ENCODE results near the gene UBXN11.

Gene UBXN11

GRCh38 chr1:26306290-26307229, at the start of gene UBXN11:
TSS of gene UBXN11 (minus strand) at chr1:26306636. CDS start at chr1:26302883, 3,753 bp downstream.
- H4K20me1 ChIP-seq: no peaks in the 10 kb centered on the region
- H3K27ac ChIP-seq: peak within 1 kb of the TSS; percentile 33; the same call in 1 of the 2 replicates
- H3K9ac ChIP-seq: peak within 1 kb of the TSS; percentile 69
- H3K36me3 ChIP-seq: no peaks in the 10 kb centered on the region
- H3K27me3 ChIP-seq: peaks cover 4% of the 10 kb centered on the region; the same call in 1 of the 2 replicates
- no peaks in the 10 kb centered on the region for H3K9me3 ChIP-seq
- H3K4me2 ChIP-seq: peak within 1 kb of the TSS; percentile 98
- H3K4me1 ChIP-seq: peaks cover 33% of the 10 kb centered on the region
- no peak for TF ChIP-seq Cebpa-rat (IDR thresholded peaks at IDR 0.05)
- H3K4me3 ChIP-seq: peak within 1 kb of the TSS; percentile 76

GRCh38 chr1:26356106-26356505, 49.7 kb upstream of the UBXN11 start:
- TF ChIP-seq Cebpa-rat (IDR thresholded peaks at IDR 0.05): no peak

GRCh38 chr1:26354972-26355371, 48.5 kb upstream of the UBXN11 start:
- H3K27ac ChIP-seq: no peak overlapping the region

More at GRCh38 chr1:26356106-26356505, 49.7 kb upstream of the UBXN11 start:
- Histone ChIP-seq H3K4me1 (peaks cover 12% of the 10 kb centered on the region), H3K27me3 (peaks cover 36% of the 10 kb centered on the region), H3K36me3 (no peaks in the 10 kb centered on the region), H3K27ac (no peak overlapping the region), H3K4me3 (no peak overlapping the region), H3K4me2 (no peak overlapping the region), H4K20me1 (no peaks in the 10 kb centered on the region; the same call in 1 of the 2 replicates), H3K9ac (no peak overlapping the region), H3K9me3 (no peaks in the 10 kb centered on the region)

GRCh38 chr1:26353976-26354820, 47.8 kb upstream of the UBXN11 start, which contains the start of gene CRYBG2:
TSS of gene CRYBG2 (minus strand) at chr1:26354130. CDS start at chr1:26346657, 7,473 bp downstream.
- peaks cover 17% of the 10 kb centered on the region for H3K27me3 ChIP-seq
- no peaks in the 10 kb centered on the region; the same call in 1 of the 2 replicates for H4K20me1 ChIP-seq
- H3K9me3 ChIP-seq: no peaks in the 10 kb centered on the region
- TF ChIP-seq Cebpa-rat (IDR thresholded peaks at IDR 0.05): no peak
- H3K4me3 ChIP-seq: no peak within 1 kb of the TSS
- no peak within 1 kb of the TSS for H3K9ac ChIP-seq
- no peak within 1 kb of the TSS for H3K27ac ChIP-seq
- H3K36me3 ChIP-seq: no peaks in the 10 kb centered on the region
- no peaks in the 10 kb centered on the region for H3K4me1 ChIP-seq
- H3K4me2 ChIP-seq: no peak within 1 kb of the TSS

More at GRCh38 chr1:26354972-26355371, 48.5 kb upstream of the UBXN11 start:
- Histone ChIP-seq H3K36me3 (no peaks in the 10 kb centered on the region), H3K9ac (no peak overlapping the region), H3K4me2 (no peak overlapping the region), H4K20me1 (no peaks in the 10 kb centered on the region; the same call in 1 of the 2 replicates), H3K4me3 (no peak overlapping the region), H3K27me3 (peaks cover 25% of the 10 kb centered on the region), H3K4me1 (peaks cover under 1% of the 10 kb centered on the region; the same call in 1 of the 2 replicates), H3K9me3 (no peaks in the 10 kb centered on the region)
- no peak for TF ChIP-seq Cebpa-rat (IDR thresholded peaks at IDR 0.05)

- H3K36me3 ChIP-seq: no peaks in the 10 kb centered on the region
- H3K4me2 ChIP-seq: no peak overlapping the region
- no peaks in the 10 kb centered on the region for H3K4me1 ChIP-seq
- H3K9ac ChIP-seq: no peak overlapping the region
- H3K27ac ChIP-seq: no peak overlapping the region
- TF ChIP-seq Cebpa-rat (IDR thresholded peaks at IDR 0.05): no peak
- H3K27me3 ChIP-seq: peaks cover 8% of the 10 kb centered on the region
- no peak overlapping the region for H3K4me3 ChIP-seq
- no peaks in the 10 kb centered on the region; the same call in 1 of the 2 replicates for H4K20me1 ChIP-seq
- H3K9me3 ChIP-seq: no peaks in the 10 kb centered on the region
Observed at GRCh38 chr1:26353210-26353859, 46.9 kb upstream of the UBXN11 start.

GRCh38 chr1:26352338-26352679, 45.9 kb upstream of the UBXN11 start:
- H4K20me1 ChIP-seq: no peaks in the 10 kb centered on the region
- no peaks in the 10 kb centered on the region for H3K36me3 ChIP-seq
- H3K4me1 ChIP-seq: no peaks in the 10 kb centered on the region
- TF ChIP-seq Cebpa-rat (IDR thresholded peaks at IDR 0.05): no peak
- H3K9me3 ChIP-seq: no peaks in the 10 kb centered on the region
- no peak overlapping the region for H3K4me3 ChIP-seq
- H3K4me2 ChIP-seq: no peak overlapping the region
- no peak overlapping the region for H3K27ac ChIP-seq
- H3K27me3 ChIP-seq: no peaks in the 10 kb centered on the region
- no peak overlapping the region for H3K9ac ChIP-seq

GRCh38 chr1:26351590-26352337, 45.3 kb upstream of the UBXN11 start:
- H3K4me2 ChIP-seq: no peak overlapping the region
- no peak for TF ChIP-seq Cebpa-rat (IDR thresholded peaks at IDR 0.05)
- H3K36me3 ChIP-seq: no peaks in the 10 kb centered on the region
- H3K4me3 ChIP-seq: no peak overlapping the region
- H3K4me1 ChIP-seq: no peaks in the 10 kb centered on the region
- no peaks in the 10 kb centered on the region for H3K9me3 ChIP-seq
- no peak overlapping the region for H3K27ac ChIP-seq
- no peaks in the 10 kb centered on the region for H4K20me1 ChIP-seq
- no peaks in the 10 kb centered on the region for H3K27me3 ChIP-seq
- H3K9ac ChIP-seq: no peak overlapping the region

- Histone ChIP-seq H3K4me1 (no peaks in the 10 kb centered on the region), H4K20me1 (no peaks in the 10 kb centered on the region), H3K9me3 (no peaks in the 10 kb centered on the region), H3K4me3 (no peak overlapping the region), H3K9ac (no peak overlapping the region), H3K27me3 (no peaks in the 10 kb centered on the region), H3K4me2 (no peak overlapping the region), H3K27ac (no peak overlapping the region), H3K36me3 (no peaks in the 10 kb centered on the region)
- TF ChIP-seq Cebpa-rat (IDR thresholded peaks at IDR 0.05): no peak
Observed at GRCh38 chr1:26350701-26351589, 44.5 kb upstream of the UBXN11 start.
